Limb (tissue), 2 donors: ENCODE measurements around the gene PHLPP2.
"Not testable (repeated sequence)": the region's sequence is repeated elsewhere in the genome, so short reads cannot be mapped to it uniquely, and the experiment has no call there.

Experiments
- DNase-seq, 2 donors: peaks; one replicate each; pipeline ENCODE4 v3.0.0-alpha.2; 2016; ENCODE audit errors: extremely low spot score in 2 of 2

The PHLPP2 gene

DNA sequence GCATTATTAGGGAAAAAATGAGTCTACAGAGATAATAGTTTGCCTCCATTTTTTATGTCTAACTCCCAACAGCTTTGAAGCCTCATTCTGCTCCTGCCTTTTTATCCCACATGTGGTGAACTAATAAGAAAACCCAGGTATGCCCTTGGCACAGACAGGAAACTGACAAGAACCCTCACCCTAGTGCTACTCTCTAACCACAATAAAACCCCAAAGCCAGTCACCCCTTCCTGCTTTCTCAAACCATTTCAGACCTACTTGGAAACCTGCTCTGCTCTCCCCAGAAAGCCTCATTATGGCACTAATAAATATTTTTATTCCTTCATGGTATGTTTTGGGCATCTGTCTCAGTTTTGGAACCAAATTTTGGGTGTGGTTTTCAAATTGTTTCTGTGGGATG is 102.4 kb downstream of the PHLPP2 start:
- no peak for DNase-seq

DNA sequence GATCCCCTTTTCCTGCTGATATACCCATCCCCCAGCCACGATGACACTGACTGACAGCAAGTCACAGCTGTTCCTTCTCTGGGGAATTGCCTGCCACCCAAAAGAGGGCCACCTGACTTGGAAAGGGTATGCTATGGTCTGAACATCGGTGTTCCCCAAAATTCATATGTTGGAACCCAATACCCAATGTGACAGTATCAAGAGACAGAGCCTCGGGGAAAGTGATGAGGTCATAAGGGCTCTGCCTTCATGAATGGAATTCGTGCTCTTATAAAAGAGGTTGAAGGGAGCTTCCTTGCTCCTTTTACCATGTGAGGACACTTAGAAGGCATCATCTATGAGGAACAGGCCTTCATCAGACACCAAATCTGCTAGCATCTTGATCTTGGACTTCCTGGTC is 106.1 kb downstream of the PHLPP2 start:
- DNase-seq = no peak

DNA sequence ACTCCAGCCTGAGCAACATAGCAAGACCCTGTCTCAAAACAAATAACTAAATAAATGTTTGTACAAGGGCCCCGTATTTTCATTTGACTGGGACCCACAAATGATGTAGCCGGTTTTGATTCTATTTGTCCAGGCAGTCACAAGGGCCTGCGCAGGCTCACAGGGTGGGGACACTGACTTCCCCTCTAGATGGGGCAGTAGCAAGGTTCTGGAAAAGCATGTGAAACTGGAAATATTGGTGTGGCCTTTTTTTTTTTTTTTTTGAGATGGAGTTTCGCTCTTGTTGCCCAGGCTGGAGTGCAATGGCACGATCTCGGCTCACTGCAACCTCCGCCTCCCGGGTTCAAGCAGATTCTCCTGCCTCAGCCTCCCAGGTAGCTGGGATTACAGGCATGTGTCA is 109.5 kb downstream of the PHLPP2 start:
- DNase-seq = not testable (repeated sequence)

DNA sequence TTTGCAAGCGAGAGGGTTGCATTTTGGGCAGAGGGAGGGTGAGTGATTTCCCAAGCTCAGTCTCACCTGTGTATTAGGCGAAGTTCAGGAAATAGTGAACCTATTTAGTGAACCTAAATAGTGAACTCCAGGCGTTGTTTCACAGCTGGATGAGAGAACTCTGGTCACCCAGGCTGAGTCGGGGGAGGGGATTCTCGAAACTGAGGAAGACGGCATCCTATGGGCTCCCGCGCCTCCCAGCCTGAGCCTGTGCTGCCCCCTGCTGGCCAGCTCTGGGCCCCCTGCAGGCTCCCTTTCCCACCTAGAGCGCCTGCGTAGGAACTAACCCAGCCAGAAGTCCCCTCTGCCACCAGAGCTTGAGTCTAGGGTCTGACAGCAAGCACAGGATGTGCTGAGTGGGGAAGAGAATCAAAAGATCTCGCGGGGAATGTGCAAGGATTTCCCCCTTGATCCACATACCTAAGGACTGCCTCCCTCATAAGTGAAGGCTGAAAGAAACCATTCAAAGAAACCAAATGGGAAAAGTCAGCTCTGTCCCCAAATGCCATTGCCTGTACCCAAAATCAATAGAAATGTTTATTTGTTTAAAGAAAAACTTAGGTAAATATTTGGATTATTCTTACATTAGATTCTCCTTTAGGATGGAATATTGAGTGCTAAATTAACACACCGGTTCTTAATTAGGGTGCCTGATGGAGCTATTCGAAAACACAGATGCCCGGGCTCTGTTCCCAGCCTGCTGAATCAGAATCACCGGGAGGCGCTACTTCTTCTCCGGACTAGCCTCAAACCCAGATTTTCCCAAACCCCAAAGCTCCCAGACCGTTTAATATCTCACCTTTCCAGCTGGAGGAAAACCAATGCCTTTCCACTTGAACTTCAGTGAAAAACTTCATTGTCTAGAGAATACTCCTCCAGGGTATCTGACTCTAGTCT is 113.3 kb downstream of the PHLPP2 start:
- DNase-seq = peak; percentile 26 to 86

DNA sequence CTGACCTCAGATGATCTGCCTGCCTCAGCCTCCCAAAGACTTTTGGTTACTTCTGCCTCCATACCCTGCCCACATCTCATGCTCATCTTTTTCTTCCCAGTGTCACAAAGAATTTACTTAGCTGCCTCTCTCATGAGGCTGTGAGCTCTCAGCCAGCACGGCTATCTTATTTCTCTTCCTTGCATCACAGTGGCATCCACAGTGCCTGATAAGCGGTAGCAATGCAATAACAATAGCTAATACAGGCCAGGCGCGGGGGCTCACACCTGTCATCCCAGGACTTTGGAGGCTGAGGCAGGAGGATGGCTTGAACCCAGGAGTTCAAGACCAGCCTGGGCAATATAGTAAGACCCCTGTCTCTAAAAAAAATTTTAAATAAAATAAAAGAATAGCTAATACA is 114.1 kb downstream of the PHLPP2 start:
- no peak for DNase-seq

DNA sequence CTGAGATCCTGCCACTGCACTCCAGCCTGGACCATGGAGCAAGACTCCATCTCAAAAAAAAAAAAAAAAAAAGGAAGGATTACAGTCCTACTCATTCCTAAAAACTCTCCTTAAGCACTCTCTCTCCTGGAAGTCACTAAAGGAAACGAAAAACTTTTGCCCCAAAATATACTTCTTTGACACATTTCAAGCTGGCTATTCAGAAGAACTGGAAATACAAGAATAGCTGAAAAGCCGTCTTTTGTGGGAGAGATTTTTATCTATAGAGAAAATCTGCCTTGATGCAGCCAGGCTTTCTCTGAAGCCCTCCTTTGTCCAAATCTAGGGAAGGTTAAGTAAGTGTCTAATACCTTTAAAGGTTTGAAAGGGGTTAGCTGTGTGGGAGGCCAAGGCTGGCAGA is 115.4 kb downstream of the PHLPP2 start:
- DNase-seq = no peak

DNA sequence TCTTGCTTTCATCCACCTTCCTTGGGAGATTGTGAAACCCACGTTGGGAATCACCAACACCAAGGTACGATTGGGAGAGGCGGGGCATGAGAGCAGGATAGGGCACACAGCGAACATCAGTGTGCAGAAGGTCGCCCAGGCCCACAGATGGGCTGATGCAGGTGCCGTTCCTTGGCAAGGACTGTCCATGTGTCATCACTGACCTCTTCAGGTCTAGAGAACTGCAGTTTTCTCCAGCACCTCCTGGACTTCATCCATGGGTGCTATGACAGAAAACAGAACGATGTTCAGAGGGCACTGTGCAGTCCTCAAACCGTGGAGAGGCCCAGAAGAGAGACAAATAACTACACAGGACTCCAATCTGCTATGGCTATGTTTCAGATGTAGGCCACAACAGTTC is 123.7 kb downstream of the PHLPP2 start:
- no peak for DNase-seq

DNA sequence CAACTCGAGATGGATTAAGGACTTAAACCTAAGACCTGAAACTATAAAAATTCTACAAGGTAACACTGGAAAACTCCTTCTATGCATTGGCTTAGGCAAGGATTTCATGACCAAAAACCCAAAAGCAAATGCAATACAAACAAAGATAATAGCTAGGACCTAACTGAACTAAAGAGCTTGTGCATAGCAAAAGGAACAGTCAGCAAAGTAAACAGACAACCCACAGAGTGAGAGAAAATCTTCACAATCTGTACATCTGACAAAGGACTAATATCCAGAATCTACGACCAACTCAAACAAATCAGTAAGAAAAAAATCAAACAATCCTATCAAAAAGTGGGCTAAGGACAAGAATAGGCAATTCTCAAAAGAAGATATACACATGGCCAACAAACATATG is 126.1 kb downstream of the PHLPP2 start:
- DNase-seq = not testable (repeated sequence)

DNA sequence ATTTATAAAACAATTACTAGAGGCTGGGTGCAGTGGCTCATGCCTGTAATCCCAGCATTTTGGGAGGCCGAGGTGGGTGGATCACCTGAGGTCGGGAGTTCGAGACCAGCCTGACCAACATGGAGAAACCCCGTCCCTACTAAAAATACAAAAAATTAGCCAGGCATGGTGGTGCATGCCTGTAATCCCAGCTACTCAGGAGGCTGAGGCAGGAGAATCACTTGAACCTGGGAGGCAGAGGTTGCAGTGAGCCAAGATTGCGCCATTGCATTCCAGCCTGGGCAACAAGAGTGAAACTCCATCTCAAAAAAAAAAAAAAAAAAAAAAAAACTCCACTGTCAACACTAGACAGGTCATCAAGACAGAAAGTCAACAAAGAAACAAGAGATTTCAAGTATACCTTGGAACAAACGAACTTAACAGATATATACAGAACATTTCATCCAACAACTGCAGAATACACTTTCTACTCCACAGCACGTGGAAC is 129.1 kb downstream of the PHLPP2 start:
- DNase-seq = not testable (repeated sequence)
